Stimulated activated CD4-positive, alpha-beta T cell treated with anti-CD3 and anti-CD28 coated beads, Interleukin-12 subunit alpha, Interleukin-12 subunit beta, amount 100 ng/mL, for 4 hours (primary cell): Measurements from ENCODE around the gene NCKAP5.

Experiments
- DNase-seq: peaks from one replicate; pipeline ENCODE4 v3.0.0-alpha.2; 2020

The NCKAP5 gene

DNA sequence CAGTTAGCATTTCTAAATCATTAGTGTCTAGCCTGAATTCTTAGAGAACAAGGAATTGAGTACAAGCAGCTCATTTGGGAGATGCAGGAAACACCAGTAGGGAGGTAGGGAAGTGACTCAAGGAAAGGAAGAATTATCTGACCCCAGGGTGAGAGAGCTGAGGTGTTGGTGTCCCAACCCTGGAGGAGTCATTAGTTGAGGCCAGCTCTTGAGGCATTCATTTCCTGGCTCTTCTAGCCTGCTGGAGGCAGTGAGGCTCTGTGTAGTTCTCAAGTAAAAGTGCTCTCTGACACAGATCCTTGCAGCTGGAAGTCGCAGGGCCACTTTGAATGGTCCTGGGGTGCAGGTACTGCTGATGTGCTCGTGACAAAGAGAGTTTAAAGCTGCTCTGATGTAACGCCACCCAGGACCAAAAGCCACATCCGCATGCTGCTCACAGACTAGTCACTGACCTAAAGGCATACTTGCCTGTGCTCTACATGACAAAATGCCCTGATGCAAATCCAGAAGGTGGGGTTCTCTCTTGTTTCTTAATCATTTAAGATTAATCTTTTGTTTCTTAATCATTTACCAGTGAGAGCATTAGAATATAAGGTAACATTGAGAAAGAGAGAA, 598.8 kb downstream of the NCKAP5 start:
- DNase-seq, result no peak

DNA sequence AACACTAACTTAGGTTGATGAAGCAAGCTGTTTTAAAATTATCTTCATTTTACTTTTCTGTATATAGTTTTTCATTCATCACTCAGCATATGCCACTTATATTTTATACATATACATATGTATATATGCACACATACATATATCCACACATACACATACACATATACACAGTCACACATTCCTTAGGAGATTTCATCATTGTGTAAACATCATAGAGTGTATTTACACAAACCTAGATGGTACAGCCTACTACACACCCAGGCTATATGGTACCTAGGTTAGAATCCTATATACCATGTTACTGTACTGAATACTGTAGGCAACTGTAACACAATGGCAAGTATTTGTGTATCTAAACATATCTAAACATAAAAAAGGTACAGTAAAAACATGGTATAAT, 602.8 kb downstream of the NCKAP5 start:
- DNase-seq, result no peak

DNA sequence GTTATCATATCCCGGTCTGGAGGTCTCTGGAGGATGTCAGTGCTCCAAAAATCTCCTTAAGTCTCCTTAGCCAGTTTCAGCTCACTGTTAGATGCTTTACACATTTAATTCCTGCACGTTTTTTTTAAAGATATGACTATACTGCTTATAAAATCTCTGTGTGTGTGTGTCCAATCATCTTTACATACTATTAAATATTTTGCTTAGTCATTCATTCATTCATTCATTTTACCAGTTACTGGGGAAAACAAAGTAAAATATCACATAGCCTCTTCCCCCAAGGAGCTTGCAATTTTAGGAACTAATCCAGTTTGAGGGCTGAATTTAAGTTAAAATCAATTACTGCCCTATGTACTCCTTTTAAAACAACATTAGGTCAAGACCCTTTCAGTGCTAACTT, 605.1 kb downstream of the NCKAP5 start:
- DNase-seq, result no peak

DNA sequence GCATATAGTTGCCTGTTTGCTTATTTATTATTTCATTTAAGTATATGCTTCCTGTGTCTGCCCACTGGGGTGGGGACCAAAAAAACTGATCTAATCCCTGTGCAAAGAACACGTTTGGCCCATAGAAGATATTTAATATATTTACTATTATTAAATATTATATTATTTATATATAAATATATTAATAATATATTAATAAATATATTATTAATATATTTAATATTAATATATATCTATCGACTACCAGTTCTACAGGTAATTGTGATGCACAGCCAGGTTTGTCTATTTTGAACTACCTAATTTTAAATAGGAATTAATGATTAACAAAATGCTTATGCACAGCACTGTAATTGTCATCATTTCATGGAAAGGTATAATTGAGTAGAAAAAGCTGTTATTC, 609.4 kb downstream of the NCKAP5 start:
- DNase-seq, result no peak

- DNase-seq, result no peak
Measured at GRCh38 chr2:132955871-132956615, 612.2 kb downstream of the NCKAP5 start.

GRCh38 chr2:132953771-132954170, 614.5 kb downstream of the NCKAP5 start:
- no peak for DNase-seq

GRCh38 chr2:132951008-132951714, 617.1 kb downstream of the NCKAP5 start:
- no peak for DNase-seq

GRCh38 chr2:132949108-132949507, 619.2 kb downstream of the NCKAP5 start:
- no peak for DNase-seq

GRCh38 chr2:132948211-132948610, 620.1 kb downstream of the NCKAP5 start:
- DNase-seq, result no peak

DNA sequence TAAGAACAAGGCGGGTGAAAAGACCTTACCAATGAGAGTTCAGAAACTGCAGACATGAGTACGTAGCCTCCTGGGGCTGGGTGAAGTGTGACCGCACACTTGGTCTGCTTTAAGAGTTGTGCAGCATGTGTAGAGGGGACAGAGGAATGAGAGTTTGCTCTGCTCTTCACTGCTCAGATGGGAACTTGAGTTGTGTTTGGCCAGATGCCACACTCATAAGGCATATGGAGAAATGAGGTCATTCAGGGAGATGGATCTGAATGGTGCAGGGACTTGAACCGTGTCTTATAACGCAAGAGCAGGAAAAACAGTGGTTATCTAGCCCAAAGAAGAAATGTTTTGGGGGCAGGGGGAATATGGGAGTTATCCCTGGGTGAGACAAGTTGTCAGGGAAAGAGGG, 624.4 kb downstream of the NCKAP5 start:
- DNase-seq, result no peak

DNA sequence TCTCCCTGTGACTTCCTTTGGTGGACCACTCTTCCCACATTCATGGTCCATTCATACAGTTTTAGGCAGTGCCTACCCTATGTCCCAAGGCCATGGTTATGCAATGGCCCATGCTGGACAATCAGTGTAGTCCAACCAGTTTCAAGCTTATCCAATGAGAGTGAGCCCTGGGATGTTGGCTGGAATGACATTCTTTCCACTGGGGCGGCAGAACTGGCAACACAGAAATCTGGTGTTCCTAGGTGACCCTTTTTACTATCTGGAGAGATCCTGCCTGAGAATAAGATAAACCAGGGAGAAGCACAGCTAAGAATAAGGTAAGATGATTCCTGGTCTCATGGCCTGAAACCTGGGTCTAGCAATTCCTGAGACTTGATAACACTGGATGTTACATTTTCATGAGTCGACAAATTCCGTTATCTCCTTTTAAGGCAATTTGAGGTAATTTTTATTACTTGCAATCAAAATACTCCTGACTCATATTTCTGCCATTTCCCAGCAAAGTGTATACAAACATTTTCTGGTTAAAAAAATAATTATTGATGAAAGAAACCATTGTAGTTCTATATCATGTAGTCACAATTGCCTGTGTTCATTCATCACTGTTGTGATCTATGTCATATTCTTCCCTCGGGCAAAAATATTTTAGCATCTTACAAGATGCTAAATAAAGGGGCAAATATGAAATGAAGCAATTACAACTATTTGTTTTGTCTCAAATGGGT, 626.8 kb downstream of the NCKAP5 start:
- no peak for DNase-seq

DNA sequence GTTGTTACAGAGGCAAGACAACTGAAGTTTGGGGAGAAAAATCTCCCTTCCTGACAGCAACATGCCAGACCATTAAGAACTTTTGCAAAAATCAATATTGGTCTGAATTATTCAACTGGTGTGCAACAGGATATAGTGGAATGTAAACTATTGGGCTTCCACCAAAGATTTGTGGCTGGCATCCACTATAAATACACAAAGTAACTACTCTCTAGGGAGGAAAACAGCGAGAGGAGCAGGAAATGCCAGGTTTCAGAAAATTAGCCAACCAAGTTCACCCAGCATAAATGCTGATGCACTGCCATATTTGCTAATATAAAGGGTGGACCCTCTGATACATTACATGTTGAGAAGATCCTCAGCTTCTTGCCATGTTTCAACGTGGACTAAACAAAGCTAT, 630.6 kb downstream of the NCKAP5 start:
- no peak for DNase-seq

DNA sequence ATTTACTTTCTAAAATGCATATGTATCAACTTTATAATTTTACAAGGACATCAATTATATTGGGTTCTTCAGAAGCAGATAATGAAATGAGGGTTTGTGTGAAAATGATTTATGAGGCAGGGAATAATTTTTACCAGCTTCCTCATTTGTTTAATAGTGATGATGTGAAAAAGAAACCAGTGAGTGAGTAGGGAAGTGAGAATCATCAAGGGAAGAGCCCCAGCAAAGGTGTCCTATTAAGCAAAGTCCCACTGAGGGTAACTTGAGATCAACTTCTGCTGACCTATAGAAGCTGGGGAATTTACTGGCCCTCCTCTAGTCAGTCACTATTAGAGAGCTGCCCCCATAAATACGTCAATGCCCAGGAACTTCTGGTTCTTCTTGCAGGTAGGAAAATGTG, 631.5 kb downstream of the NCKAP5 start:
- DNase-seq, result no peak

GRCh38 chr2:132936261-132936660, 632.0 kb downstream of the NCKAP5 start:
- no peak for DNase-seq

DNA sequence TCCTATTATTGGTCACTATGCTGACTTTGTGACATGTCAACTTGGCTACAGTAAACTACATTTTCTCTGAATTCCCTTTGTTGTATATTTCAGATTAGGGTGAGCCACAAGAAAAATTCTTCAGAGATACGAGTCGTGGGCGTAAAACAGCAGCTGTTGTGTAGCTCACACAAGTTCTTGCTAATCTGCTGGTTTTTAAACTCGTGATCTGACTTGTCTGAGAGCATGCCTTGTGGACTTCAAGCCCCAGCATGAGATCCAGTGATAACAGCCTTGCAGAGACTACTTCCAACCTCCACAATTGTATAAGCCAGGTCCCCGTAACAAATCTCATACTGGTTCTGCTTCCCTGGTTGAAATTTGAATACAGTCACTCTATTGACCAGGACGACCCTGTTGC, 638.5 kb downstream of the NCKAP5 start:
- no peak for DNase-seq

DNA sequence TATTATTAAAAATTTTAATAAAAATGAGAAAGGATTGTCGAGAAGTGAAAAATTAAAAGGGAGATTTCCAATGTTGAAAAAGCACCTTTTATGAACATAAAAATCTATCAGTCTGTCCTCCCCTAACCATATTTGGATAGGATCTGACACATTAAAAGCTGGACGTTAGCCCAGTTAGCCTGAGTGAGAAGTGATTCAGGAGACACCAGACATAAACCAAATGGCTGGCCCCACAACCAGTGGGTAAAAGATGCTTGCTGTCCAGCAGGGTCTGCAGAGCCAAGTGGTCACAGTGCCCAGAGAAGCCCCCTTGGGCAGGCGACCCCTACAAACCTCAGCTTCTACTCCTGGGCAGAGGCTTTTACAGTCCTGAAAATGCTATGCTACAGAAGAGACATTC, 644.5 kb downstream of the NCKAP5 start:
- no peak for DNase-seq

- no peak for DNase-seq
Measured at GRCh38 chr2:132915812-132916549, 652.3 kb downstream of the NCKAP5 start.

GRCh38 chr2:132911726-132912724, 656.2 kb downstream of the NCKAP5 start:
- DNase-seq, result no peak

DNA sequence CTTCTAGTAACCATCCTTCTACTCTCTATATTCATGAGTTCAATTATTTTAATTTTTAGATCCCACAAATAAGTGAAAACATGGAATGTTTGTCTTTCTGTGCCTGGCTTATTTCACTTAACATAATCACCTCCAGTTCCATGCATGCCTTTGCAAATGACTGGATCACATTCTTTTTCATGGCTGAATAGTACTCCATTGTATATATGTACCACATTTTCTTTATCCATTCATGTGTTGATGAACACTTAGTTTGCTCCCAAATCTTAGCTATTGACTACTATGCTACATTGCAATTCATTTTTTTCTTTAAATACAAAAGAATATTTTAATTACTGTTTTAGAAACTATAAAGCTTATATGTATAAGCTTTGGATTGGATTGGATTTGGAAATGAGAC, 657.8 kb downstream of the NCKAP5 start:
- no peak for DNase-seq

DNA sequence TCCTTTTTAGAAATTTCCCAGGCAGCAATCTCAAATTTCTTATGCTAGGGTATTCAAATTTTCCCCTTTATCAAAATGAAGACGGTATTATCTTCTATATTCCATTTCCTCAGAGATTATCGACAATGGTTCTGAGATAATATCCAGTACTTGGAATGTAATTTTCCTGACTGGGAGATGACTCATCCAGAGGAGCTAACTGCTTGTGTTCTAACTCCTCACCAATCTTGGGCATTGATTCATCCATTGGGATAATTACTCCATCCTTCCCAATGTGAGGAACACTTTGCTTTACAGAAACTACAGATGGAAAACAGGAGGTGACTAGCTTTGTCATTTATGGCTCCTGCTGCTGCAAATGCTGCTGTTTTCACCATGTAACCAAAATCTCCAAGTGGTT, 658.8 kb downstream of the NCKAP5 start:
- DNase-seq, result no peak

GRCh38 chr2:132904142-132904842, 664.0 kb downstream of the NCKAP5 start:
- DNase-seq, result no peak
